ENCODE data around the gene GRHL1.

The GRHL1 gene

GRCh38 chr2:9910699-9911098, 40.8 kb upstream of the GRHL1 start:
- TF ChIP-seq POLR2AphosphoS5 (IDR thresholded peaks at IDR 0.05; ENCODE audit: low read depth, low read length) (no peak), REST (IDR thresholded peaks at IDR 0.05; ENCODE audit: insufficient read depth in 1 of 2, low read depth in 2 of 2, low read length in 2 of 2) (no peak), TAF1 (IDR thresholded peaks at IDR 0.05; ENCODE audit: borderline replicate concordance, insufficient read depth, low read length) (no peak)

- no peak for TF ChIP-seq FOXP2 (optimal IDR thresholded peaks at IDR 0.05; ENCODE audit: borderline replicate concordance, extremely low read depth, extremely low read length, insufficient read depth)
- no peak for TF ChIP-seq TAF1 (IDR thresholded peaks at IDR 0.05; ENCODE audit: borderline replicate concordance, insufficient read depth, low read length)
- TF ChIP-seq REST (IDR thresholded peaks at IDR 0.05; ENCODE audit: insufficient read depth in 1 of 2, low read depth in 2 of 2, low read length in 2 of 2), result no peak
- no peak for TF ChIP-seq POLR2AphosphoS5 (IDR thresholded peaks at IDR 0.05; ENCODE audit: low read depth, low read length)
- TF ChIP-seq SIN3A (IDR thresholded peaks at IDR 0.05; ENCODE audit: borderline replicate concordance, insufficient read depth, low read length), result no peak
Observed at GRCh38 chr2:9912468-9912867, 39.0 kb upstream of the GRHL1 start.

GRCh38 chr2:9914384-9915065, 37.0 kb upstream of the GRHL1 start:
- TF ChIP-seq FOXP2 (optimal IDR thresholded peaks at IDR 0.05; ENCODE audit: borderline replicate concordance, extremely low read depth, extremely low read length, insufficient read depth) (peak; percentile 18), SIN3A (IDR thresholded peaks at IDR 0.05; ENCODE audit: borderline replicate concordance, insufficient read depth, low read length) (no peak)

GRCh38 chr2:9918275-9918674, 33.2 kb upstream of the GRHL1 start:
- TF ChIP-seq SIN3A (IDR thresholded peaks at IDR 0.05; ENCODE audit: borderline replicate concordance, insufficient read depth, low read length) (no peak), REST (IDR thresholded peaks at IDR 0.05; ENCODE audit: insufficient read depth in 1 of 2, low read depth in 2 of 2, low read length in 2 of 2) (no peak), TAF1 (IDR thresholded peaks at IDR 0.05; ENCODE audit: borderline replicate concordance, insufficient read depth, low read length) (no peak), POLR2AphosphoS5 (IDR thresholded peaks at IDR 0.05; ENCODE audit: low read depth, low read length) (no peak), FOXP2 (optimal IDR thresholded peaks at IDR 0.05; ENCODE audit: borderline replicate concordance, extremely low read depth, extremely low read length, insufficient read depth) (no peak)

- no peak for TF ChIP-seq REST (IDR thresholded peaks at IDR 0.05; ENCODE audit: insufficient read depth in 1 of 2, low read depth in 2 of 2, low read length in 2 of 2)
- no peak for TF ChIP-seq TAF1 (IDR thresholded peaks at IDR 0.05; ENCODE audit: borderline replicate concordance, insufficient read depth, low read length)
- no peak for TF ChIP-seq POLR2AphosphoS5 (IDR thresholded peaks at IDR 0.05; ENCODE audit: low read depth, low read length)
- no peak for TF ChIP-seq SIN3A (IDR thresholded peaks at IDR 0.05; ENCODE audit: borderline replicate concordance, insufficient read depth, low read length)
- TF ChIP-seq FOXP2 (optimal IDR thresholded peaks at IDR 0.05; ENCODE audit: borderline replicate concordance, extremely low read depth, extremely low read length, insufficient read depth), result no peak
Observed at GRCh38 chr2:9919512-9919911, 32.0 kb upstream of the GRHL1 start.
